ENCODE results near the gene PAX9.

PAX9 gene

DNA sequence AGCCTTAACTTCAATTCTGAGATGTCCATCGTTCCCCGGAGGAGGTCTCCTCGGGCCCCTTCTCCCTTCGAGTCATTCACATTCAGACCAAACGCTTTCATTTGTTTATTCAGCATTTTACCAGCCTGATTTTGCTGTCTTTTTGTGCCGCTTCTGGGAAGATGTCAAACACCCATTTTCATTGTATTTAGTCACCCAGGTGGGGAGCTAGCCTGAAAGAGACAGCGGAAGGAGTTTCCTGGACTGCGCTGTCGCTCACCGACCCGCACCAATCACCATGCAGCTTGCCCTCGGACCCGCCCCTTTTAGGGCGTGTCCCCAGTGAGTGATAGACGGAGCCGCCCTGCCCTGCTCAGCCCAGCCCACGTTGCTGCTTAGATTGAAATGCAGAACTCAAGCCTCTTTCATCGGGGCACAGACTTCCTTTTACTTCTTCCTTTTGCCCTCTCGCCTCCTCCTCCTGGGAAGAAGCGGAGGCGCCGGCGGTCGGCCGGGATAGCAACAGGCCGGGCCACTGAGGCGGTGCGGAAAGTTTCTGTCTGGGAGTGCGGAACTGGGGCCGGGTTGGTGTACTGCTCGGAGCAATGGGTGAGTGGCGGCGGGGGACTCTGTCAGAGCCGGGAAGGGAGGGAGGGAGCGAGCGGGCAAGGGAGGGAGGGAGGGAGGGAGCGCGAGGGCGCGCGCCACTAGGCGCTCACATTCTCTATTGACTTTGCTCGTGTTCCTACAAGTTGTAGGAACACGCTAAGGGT lies at the start of gene PAX9:
TSS of gene PAX9 (plus strand) at position 355 of the 752 bp plus-strand sequence. CDS start at position 585, 230 bp downstream.
- DNase-seq: no peak

DNA sequence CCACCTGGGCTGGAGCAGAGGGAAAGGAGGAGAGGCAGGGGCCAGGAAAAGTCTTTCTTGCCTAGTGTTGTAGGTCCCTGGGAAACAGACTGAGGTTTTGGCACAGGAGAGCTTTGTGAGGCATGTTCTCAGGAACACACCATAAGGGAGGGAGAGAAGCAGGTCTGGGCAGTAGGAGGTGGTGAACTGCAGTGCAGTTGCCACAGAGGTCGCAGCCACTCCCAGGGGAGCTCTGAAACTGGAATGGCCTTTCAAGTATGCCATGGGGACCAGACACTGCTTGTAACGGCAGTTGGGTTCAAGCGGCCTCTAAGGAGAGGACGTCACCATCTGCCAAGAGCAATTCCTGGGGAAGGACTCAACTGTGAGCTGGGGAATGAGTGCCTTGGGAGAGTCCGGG lies 43.8 kb upstream of the PAX9 start:
- DNase-seq: no peak

DNA sequence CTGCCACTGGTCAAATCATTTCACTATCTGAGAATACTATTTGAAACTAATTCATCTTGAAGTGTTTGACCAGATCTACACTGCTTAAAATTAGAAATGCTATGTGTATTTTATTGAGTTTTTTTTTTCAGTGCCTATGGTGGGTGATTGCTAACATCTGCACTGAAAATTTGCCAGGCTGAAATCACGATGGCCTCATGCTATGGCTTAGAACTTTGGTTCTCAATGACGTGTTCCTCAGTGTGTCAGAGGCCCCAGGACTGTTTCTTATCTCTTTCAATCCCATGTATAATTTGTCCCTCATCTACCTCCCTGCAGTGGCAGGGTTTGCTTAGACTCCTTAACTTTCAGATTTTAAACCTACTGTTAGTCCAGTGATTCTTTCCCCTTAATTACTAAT lies 43.0 kb upstream of the PAX9 start:
- no peak for DNase-seq

DNA sequence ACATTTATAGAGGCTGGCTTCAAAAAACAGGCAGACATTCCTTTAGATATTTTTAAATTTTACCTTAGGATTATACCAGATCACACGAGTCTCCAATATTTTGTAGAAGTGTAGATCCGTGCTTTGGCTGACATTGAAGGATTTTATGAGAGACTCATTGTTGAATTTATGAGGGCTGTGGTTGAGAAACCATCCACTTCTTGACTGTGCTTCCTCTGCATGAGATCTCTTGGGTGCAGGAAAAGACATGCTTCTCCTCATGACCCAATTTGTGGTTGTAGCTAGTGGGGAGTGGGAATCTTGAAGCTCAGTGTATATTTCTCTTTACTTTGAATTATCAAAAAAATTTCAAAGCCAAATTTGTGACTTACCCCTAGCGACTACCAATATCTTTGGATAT lies 42.5 kb upstream of the PAX9 start:
- no peak for DNase-seq

DNA sequence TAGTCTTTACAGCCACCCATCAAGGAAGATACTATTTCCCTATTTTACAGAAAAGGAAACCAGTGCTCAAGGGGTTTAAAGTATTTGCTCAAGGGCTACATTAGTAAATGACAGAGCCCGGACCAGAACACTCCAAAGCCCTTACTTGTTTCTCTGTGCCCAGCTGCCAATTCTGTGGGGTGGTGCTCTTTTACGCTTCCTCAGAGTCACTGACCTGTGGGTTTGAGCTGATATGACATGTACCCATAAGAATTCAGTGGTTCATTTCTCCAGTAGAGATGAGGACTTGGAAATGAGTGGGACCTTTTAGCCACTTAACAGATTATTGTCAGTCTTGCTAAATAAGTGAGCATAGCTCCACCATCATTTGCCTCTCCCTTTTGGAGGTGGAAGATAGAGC lies 41.8 kb upstream of the PAX9 start:
- no peak for DNase-seq

DNA sequence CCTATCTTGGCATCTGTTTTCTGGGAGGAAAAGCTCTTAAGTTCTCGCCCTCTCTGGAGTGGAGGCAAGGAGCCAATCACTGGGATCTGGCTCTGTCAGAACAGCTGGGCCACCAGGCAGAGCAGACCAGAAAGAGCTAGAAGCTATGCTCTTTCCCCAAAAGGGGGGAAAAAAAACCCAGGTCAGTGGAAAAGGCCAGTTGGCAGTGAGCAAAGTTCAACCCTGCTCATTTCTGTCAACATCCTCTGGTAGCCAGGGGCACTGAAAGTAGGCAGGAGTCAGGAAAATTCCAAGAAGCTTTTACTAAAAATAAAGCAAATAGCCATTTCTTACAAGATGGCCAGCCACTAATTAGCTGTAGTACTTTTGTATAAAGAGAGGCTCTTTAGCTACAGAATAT lies 36.6 kb upstream of the PAX9 start:
- DNase-seq: no peak

DNA sequence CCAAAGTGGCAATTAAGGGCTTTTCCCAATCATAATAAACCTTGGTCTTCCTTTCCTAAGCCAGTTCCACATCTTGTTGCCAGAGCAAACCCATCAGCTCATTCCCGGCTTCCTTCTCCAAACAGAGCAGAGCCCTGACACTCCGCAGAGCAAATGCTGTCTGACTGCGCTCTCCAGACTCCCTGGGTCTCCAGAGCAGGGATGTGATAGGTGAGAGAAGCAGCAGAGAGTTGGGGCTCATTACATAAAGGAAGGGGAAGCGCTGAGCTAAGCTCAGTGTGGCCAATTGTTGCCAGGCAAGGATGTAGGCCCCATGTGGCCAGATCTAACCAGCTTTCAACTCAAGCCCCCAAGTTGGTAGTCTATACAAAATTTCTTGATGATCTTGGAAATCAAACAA lies 36.2 kb upstream of the PAX9 start:
- DNase-seq: no peak

DNA sequence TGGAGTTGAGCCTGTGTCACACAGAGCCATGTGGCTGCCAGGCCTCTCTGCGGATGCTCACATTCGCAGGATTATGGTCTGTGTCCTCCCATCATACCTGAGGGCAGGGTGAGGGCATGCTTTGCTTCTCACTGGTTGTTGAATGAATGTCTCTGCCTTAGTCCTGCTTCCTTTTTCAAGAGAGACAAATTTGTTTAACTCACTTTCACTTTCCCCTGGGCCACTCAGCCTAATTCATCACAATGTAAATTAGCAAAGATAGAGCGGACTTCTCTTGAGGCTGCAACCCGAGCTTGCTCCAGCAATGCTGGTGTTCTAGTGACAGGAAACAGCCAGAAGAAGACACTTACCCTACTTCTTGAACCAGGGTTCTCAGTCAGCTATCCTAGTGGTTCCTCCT lies 35.5 kb upstream of the PAX9 start:
- no peak for DNase-seq

DNA sequence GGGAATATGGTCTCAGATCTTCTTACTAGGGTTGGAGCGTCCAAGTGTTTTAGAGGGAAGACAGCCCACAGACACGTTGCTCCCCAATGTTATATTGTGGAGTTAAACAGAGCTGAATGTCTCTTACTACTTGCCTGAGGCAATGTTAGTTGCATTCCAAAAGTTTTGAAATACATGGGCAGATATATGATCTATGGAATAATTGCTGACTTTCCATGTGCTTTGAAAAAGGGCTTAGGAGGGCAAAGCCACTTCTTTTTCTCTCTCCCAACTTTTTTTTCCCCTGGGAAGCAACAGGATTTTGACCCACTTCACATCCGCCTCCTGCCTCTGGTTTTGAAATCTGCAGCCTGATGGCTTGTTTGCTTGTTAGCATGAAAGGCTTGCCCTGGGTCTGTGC lies 33.7 kb upstream of the PAX9 start:
- no peak for DNase-seq

DNA sequence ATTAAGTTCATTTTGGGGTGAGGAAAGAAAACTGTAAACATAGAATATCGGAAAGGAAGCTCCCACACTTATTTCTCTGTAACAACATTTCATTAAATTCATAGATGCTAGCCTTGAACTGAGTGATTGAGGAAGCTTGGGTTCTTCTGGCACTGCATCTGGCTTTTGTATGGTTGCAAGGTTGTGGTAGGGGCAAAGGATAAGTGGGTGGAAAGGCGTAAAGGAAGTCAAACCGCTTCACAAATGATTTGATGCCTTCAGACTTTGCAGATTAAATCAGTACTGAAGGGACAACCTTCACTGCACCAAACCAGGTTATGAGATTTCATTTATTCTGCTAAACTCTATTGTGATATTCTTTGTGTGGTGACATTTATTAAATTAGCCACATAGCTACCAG lies 28.1 kb upstream of the PAX9 start:
- DNase-seq: no peak

DNA sequence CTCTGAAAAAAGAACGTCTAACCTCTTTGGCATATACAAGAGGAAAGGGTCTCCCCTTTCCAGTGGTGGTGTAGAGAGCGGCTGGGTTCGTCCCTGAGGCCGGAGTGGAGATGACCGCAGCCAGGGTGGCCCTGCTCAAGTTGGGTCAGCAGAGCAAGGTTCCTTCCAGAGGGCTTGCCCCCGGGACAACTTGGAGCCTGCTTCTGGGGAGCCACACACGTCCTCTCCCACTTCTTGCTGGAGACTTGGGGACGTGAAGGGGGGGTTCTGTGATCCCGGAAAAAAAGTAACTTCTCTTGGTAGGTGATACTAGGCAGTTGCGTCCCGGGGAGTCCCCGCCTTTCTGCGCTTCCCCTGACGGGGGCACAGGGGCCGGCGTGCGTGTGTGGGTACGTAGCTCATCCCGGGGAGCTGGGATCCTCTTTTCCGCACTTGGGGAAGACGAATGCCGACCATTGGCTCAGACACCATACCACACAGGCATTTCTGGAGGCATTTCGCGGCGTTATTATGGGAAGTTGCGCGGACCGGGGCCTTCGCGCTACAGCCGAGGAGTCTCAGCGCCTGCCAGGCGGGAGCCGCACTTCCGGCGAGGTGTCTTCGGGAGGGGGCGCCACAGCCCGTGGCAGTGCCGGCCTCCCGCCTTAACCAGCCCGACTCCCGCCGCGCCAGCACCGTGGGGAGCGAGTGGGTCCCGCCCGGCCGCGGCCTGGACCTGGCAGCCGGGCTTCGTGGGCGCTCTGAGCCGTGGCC lies 14.8 kb upstream of the PAX9 start:
- no peak for DNase-seq

DNA sequence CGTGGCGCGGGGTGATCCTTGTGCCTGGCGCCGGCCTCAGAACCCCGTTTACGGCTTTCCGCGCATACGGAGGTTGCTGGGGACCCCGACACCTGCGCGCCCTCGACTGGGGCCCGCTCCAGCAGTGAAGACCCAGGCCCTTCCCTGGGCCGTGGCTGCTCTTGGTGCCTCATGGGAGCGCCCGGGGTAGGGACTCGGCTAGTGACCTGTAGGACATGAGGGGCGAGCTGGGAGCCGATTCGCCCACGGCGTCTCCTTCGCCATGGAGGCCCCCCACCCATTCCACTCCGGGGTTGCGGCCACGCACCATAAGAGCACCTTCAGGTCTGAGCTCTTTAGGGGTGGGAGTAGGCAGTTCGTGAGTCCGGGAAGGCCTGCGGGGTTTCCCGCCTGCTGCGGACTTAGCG lies 14.2 kb upstream of the PAX9 start:
- no peak for DNase-seq

DNA sequence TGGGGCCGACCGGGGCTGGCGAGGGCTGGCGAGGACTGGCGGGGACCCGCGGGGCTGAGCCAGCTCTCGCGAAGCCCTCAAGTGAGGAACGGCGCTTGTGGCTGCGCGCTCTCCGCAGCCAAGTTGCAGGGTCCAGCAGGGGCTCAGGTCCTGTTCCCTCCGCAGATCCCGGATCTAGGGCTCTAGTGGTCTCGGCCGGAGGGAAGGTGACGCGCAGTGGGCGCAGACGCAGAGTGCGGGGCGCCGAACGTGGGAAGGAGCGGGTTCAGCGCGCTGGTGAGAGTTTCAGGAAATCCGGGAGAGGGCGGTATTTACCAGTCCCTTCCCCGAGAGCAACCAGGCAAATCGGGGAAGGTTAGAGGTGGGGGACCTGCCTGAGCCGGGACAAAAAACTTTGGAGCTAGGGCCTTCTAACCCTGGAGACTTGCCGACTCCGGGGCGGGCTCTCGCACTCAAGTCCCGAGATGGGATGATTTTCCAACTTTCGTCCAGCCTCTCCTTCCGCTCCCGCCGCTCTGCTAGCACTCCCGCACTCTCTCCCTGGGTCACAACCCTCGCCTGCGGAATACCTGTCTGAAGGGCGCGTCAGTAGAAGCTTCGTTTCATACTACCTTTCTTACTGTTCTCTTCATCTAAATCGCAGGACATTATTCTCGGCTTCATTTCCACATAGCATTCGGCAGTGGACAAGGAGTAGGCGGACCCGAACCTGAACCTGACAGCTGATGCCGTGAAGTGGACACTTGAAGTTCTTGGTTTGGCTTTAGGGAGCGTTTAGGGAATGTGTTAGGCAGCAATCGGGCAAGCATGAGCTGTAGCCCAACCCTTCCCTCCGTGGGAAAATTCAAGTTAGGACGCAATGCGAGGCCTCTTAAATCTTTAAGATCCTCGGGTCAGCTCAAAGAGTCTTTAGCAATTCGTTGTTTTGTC lies 13.6 kb upstream of the PAX9 start:
- no peak for DNase-seq

DNA sequence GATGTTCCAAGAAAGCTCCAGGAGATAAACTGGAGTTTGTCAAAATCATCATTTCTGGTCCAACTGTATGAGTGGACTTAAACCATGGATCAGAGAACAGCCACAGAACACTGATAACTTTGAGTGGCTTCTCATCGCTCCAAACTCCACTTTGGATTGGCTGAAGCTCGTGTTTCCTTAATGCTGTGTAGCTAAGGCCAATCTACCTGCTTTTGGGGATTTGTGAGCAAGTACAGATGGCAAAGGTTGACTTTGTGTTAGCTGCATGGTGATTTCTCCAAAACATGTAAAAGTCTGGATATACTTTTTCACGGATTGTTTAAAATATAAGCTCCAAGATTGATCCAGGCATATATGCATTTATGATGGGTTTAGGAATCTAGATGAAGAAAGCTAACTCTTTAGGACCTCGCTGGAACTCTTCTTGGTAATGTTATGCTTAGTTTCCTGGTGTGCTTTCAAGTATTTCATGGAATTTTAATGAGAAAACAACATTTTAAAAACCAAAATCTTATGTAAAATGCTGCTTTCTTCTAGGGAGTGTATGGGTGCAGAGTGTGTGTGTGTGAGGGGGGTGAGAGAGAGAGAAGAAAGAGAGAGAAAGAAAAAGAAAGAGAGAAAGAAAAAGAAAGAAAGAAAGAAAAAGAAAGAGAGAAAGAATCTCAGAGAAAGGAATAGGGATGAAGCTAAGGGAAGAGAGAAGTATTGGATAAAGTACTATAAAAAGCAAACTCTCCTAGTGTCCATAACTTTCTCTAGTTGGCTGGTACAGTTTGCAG lies 11.6 kb upstream of the PAX9 start:
- DNase-seq: no peak

DNA sequence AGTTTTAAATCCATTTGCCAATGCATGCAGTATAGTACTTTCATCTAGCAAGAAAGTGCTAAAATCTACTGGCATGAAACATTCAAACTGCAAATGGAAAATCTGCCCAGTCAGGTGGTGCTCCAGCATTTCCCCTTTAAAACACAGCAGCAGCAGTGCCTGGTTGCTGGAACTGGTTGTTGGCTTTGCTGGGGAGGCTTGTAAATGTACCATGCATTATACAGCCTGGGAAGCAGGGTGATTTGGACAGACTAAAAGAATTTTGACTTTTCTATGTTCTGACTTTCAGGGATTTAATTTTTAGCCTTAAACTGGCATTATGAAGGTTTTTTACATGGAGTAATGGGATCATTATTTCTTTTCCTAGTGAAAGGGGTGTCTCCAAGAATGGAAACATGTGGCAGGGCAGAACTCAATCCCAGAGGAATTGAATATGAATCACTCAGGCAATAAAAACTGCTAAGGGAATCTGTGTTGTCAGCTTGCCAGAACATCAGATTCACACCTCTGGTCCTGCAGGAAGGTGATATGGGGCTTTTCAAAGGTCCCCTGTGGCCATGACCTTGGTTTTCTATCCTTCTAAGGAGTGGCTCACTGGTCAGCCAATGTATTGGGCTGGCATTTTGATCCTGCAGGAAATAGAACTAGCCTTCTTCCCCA lies 9.0 kb upstream of the PAX9 start:
- no peak for DNase-seq

DNA sequence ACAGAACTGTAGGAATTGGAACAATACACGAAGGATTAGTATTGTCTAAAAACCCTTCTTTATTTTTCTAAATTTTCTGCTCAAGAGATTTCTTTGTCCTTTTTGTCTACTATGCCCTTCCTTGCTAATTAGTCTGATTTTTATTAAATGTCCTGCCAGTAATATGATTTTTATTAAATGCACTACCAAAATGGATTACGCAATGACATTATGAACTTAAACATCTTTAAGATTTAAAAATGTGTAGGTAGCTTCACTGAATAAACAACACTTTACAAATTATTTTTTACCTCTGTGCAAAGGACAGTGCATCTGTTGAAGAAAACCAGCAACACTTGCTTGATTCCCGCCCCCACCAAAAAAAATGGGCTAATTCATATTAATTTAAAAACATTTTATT lies 8.2 kb upstream of the PAX9 start:
- DNase-seq: no peak

DNA sequence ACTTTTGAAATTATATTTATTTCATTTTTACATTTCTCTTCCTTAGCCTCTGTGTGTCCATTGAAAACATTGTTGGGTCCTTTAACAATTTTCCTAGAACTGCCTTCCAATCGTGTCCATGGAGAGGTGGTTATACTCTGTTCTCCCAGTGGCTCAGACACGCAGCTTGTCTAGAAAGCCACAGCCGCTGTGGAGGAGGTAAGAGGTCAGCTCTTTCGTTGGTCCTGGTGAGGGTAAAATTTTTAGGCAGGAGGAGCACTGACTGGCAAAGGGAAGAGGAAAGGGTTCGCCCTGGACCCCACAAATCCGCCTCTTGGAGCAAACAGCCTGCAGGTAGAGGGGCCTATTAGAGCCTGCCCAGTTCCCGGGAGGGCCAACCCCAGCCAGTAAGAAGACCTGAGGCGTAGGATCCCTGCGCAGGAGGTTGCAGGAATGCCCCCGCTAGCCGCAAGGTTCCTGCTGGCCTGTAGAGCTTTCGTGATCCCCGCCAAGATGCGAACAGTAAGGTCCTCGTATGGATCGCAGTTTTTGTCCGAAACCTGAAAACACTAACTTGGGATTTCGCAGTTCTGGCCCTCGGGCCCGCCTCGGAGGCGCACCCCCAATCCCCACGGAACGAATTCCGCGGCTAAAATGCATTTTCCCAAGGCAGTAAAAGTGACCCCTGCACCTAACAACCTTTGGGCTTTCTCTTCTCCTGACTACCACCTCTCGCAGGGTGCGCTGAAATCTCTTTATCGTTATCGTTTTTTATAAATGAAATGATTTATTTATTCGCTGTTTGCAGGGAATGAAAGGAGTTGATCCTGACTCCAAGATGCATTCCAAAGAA lies 7.5 kb upstream of the PAX9 start:
- no peak for DNase-seq

DNA sequence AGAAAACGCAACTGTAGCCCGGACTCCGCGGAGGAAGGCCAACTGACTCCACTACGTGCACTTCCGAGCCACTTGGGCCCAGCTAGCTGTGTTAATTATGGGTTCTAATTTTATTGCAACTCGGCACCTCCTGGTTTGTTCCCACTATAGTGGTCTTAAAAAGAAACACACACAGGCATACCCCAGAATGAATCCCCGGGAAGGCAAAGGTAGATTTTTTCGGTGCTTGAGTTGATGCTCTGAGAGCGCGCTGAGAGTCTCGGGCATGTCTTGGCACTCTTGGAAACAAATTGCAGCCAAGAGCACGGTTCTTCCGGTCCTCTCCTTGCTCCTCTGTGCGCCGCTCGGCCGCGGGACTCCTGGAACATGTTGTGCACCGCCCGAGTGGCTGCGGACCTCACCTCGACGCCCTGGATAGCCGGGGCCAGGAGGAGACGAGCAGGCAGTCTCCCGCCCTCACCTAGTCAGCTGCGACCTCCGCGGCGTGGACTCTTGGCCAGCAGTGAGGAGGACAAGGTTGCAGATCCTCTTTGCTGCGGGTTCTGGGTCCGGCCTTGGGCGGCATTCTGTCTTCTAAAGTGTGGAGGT lies 6.8 kb upstream of the PAX9 start:
- no peak for DNase-seq

DNA sequence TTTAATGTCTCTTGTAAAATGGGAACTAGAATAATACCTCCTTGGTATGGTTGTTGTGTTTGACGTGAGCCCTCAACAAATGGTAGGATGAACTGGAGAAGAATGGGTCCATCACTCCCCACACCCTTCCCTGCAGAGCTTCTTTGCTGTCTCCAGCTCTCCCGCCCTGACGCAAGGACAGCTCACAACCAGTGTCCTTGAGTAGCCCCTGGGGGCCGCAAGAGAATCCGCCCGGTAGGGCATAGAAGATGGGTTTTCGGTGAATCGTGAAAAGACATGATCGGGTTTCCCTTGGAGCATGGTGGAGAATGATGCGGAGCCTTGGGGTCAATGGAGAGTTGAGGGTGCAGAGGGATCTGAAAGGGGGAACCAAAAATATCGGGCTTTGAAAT lies 6.1 kb upstream of the PAX9 start:
- no peak for DNase-seq

DNA sequence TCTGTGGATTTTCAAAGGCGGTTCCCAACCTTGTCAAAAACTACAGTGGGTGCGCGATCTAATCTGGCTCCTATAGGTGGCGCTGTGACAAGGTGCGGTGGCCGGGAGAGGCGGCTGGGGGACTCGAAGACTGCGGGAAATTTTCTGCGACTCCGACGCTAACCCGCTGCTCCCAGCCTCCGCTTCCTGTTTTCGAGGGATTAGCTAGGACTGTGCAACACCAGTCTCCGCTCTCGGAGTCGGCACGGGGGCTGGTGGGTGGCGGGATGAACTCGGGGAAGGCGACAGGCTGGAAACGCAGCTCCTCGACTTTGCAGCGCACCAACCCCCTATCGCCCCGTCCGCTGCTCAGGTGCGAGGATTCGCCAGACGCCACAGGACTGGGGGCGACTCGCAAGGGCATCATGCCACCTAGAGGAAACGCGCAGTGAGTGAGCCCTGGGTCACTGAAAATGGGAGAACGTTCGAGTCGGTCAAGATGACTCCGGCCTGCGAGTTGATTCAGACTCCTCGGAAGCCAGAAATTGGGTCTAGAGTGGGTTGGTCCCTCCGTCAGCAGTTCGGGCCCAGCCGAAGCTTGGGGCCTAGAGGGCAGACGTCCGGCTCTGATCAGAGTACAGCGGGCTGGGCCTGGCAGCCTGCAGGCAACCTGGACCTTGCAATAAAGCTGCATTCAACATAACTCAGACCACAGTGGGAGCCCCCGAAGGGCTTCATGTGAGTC lies 5.5 kb upstream of the PAX9 start:
- DNase-seq: no peak

All from C1 segment of cervical spinal cord (tissue), 14 donors.